GM12878 (cell line): ENCODE results near the gene ABCB9.

ENCODE experiments used
- CEBPB ChIP-seq, 2 experiments: fragments of 150-350 bp in 1 of 2; IDR thresholded peaks; 2 replicates each; pipeline ENCODE4 v1.6.1; 2012 to 2014; ENCODE audit warnings: low read depth in 2 of 2, low read length in 2 of 2, borderline replicate concordance in 1 of 2, inconsistent platforms in 1 of 2
- CTCF ChIP-seq, 3 experiments: IDR thresholded peaks in 2 of 3; conservative IDR thresholded peaks in 1 of 3; 2 replicates each; pipeline ENCODE4 v1.5.1; 2011; ENCODE audit warnings: low read depth in 3 of 3, low read length in 3 of 3, mild to moderate bottlenecking in 3 of 3, control low read depth in 2 of 3, moderate library complexity in 2 of 3, inconsistent platforms in 1 of 3, mixed read lengths in 1 of 3; ENCODE audit not compliant: control insufficient read depth in 2 of 3, insufficient read depth in 1 of 3; ENCODE audit errors: extremely low read depth in 1 of 3
- EP300 ChIP-seq, 2 experiments: fragments of 150-350 bp in 1 of 2; IDR thresholded peaks; 2 replicates each; pipeline ENCODE4 v1.6.1; 2011 to 2012; ENCODE audit warnings: low read depth in 2 of 2, low read length in 2 of 2, borderline replicate concordance in 1 of 2, improper control_type of control experiment in 1 of 2, inconsistent platforms in 1 of 2; ENCODE audit not compliant: control insufficient read depth in 1 of 2
- EZH2 ChIP-seq: IDR thresholded peaks from 2 replicates; pipeline ENCODE4 v1.6.1; 2012; ENCODE audit warnings: low read depth, mild to moderate bottlenecking, control low read depth, inconsistent platforms, low read length, borderline replicate concordance; ENCODE audit not compliant: control insufficient read depth
- HDAC2 ChIP-seq: fragments of 200-600 bp; sonication (generic); IDR thresholded peaks from 2 replicates; pipeline ENCODE4 v1.6.1; 2017
- NR2C2 ChIP-seq: IDR thresholded peaks from 2 replicates; pipeline ENCODE4 v1.6.1; 2011; ENCODE audit warnings: borderline replicate concordance, low read depth; ENCODE audit not compliant: control insufficient read depth, insufficient read length
- PBX3 ChIP-seq: IDR thresholded peaks from 2 replicates; pipeline ENCODE4 v1.6.1; 2011; ENCODE audit warnings: mild to moderate bottlenecking, low read depth, low read length, moderate library complexity; ENCODE audit not compliant: insufficient replicate concordance
- POLR2AphosphoS2 ChIP-seq: IDR thresholded peaks from 2 replicates; pipeline ENCODE4 v1.6.1; 2011; ENCODE audit warnings: low read depth, mild to moderate bottlenecking, low read length, improper control_type of control experiment, moderate library complexity
- REST ChIP-seq: IDR thresholded peaks from 2 replicates; pipeline ENCODE4 v1.6.1; 2012; ENCODE audit warnings: mild to moderate bottlenecking, low read depth, low read length
- SUZ12 ChIP-seq: fragments of 200-600 bp; sonication (generic); IDR thresholded peaks from one replicate; pipeline ENCODE4 v1.6.1; 2018; ENCODE audit warnings: antibody characterized with exemption, mild to moderate bottlenecking; ENCODE audit not compliant: unreplicated experiment
- TARDBP ChIP-seq: IDR thresholded peaks from 2 replicates; pipeline ENCODE4 v1.6.1; 2016; ENCODE audit warnings: borderline replicate concordance
- YY1 ChIP-seq: IDR thresholded peaks from 2 replicates; pipeline ENCODE4 v1.6.1; 2011; ENCODE audit warnings: low read depth, mild to moderate bottlenecking, low read length

GRCh38 chr12:122997343-122998250 is 31.3 kb upstream of the ABCB9 start:
- no peak for TF ChIP-seq NR2C2
- no peak for TF ChIP-seq SUZ12
- TF ChIP-seq CEBPB (IDR thresholded peaks at IDR 0.05; ENCODE audit: borderline replicate concordance in 1 of 2, low read depth in 2 of 2, low read length in 2 of 2) = no peak
- TF ChIP-seq EZH2 = no peak
- no peak for TF ChIP-seq CTCF (IDR thresholded peaks at IDR 0.05 in 2 of 3, conservative IDR thresholded peaks at IDR 0.05 in 1 of 3; ENCODE audit: control insufficient read depth in 2 of 3, extremely low read depth in 1 of 3, insufficient read depth in 1 of 3, low read depth in 3 of 3, low read length in 3 of 3)
- TF ChIP-seq PBX3 = no peak
- no peak for TF ChIP-seq YY1
- TF ChIP-seq HDAC2 = no peak
- no peak for TF ChIP-seq POLR2AphosphoS2
- no peak for TF ChIP-seq EP300 (IDR thresholded peaks at IDR 0.05; ENCODE audit: borderline replicate concordance in 1 of 2, control insufficient read depth in 1 of 2, low read depth in 2 of 2, low read length in 2 of 2)
- TF ChIP-seq TARDBP = no peak
- no peak for TF ChIP-seq REST
